Nephron progenitor cell (in vitro differentiated cells): ENCODE measurements around the gene FGF18.
A peak's percentile ranks its signal among the peaks of the same experiment; 100 is the strongest.

Experiments used
- DNase-seq: peaks from one replicate; pipeline ENCODE4 v3.0.0; 2021
- H3K27ac Mint-ChIP-seq: 2 replicates; pipeline ENCODE4 v1.8.0; 2021; ENCODE audit warnings: mild to moderate bottlenecking, moderate library complexity, mixed read lengths
- H3K27me3 Mint-ChIP-seq: 2 replicates; pipeline ENCODE4 v1.8.0; 2021; ENCODE audit warnings: mild to moderate bottlenecking, low read depth, mixed read lengths; ENCODE audit not compliant: poor library complexity
- H3K36me3 Mint-ChIP-seq: 2 replicates; pipeline ENCODE4 v1.8.0; 2021; ENCODE audit warnings: low read depth, mixed read lengths
- H3K4me1 Mint-ChIP-seq: 2 replicates; pipeline ENCODE4 v1.8.0; 2021; ENCODE audit warnings: mixed read lengths
- H3K4me3 Mint-ChIP-seq: 2 replicates; pipeline ENCODE4 v1.8.0; 2021; ENCODE audit warnings: mild to moderate bottlenecking, moderate library complexity, mixed read lengths
- H3K9me3 Mint-ChIP-seq: 2 replicates; pipeline ENCODE4 v1.8.0; 2021; ENCODE audit warnings: mild to moderate bottlenecking, moderate library complexity, mixed read lengths
- TF ChIP-seq, protein P1 (sequence below): fragments of 200-600 bp; sonication (generic); IDR thresholded peaks from 2 replicates; pipeline ENCODE4 v1.5.0; 2021; ENCODE audit warnings: antibody characterized with exemption

FGF18 gene

DNA sequence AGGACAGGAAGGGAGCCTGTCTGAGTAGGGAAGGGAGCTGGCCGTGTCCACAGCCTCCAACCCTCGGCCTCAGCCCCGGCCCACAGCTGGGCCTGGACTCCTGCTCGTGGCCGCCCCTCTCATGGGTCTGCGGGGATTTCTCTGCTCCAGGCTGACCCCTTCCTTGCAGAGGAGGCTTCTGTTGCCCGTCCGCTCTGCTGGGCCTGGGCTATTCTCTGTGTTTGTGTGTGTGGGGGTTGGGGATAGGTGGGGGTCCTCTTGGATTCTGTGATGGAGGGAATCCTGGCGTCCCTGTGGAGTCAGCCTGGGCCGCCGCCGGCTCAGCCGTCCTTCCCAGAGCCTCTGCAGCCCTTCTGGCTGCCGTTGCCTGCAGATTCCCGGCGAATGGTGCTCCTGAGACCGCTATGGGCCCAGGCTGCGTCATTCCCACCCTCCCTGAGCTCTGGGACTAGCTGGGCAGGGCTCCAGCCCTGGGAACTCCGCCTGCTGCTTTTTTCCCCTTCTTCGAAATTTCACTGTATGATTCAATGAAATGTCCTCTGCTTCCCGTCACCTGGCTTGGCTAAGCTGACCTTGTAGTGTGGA is 64.2 kb downstream of the FGF18 start:
- Mint-ChIP-seq H3K9me3 (no peaks in the 10 kb centered on the region), H3K4me3 (no peak overlapping the region), H3K27me3 (peaks cover 31% of the 10 kb centered on the region), H3K36me3 (no peaks in the 10 kb centered on the region), H3K27ac (no peak overlapping the region), H3K4me1 (peaks cover 54% of the 10 kb centered on the region)
- no peak for DNase-seq
- TF ChIP-seq, protein P1, sequence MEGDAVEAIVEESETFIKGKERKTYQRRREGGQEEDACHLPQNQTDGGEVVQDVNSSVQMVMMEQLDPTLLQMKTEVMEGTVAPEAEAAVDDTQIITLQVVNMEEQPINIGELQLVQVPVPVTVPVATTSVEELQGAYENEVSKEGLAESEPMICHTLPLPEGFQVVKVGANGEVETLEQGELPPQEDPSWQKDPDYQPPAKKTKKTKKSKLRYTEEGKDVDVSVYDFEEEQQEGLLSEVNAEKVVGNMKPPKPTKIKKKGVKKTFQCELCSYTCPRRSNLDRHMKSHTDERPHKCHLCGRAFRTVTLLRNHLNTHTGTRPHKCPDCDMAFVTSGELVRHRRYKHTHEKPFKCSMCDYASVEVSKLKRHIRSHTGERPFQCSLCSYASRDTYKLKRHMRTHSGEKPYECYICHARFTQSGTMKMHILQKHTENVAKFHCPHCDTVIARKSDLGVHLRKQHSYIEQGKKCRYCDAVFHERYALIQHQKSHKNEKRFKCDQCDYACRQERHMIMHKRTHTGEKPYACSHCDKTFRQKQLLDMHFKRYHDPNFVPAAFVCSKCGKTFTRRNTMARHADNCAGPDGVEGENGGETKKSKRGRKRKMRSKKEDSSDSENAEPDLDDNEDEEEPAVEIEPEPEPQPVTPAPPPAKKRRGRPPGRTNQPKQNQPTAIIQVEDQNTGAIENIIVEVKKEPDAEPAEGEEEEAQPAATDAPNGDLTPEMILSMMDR: no peak

- H3K4me3 Mint-ChIP-seq: no peak overlapping the region
- no peaks in the 10 kb centered on the region for H3K9me3 Mint-ChIP-seq
- no peak overlapping the region for H3K27ac Mint-ChIP-seq
- H3K4me1 Mint-ChIP-seq: peaks cover 53% of the 10 kb centered on the region
- peak; percentile 45 for DNase-seq
- TF ChIP-seq, protein P1: peak; percentile 48
- no peaks in the 10 kb centered on the region for H3K36me3 Mint-ChIP-seq
- H3K27me3 Mint-ChIP-seq: peaks cover 34% of the 10 kb centered on the region
Observed at GRCh38 chr5:171484460-171484899, 65.0 kb downstream of the FGF18 start.

- Mint-ChIP-seq H3K4me3 (no peak overlapping the region), H3K27ac (no peak overlapping the region), H3K27me3 (peaks cover 39% of the 10 kb centered on the region), H3K4me1 (peaks cover 49% of the 10 kb centered on the region), H3K9me3 (no peaks in the 10 kb centered on the region), H3K36me3 (no peaks in the 10 kb centered on the region)
- TF ChIP-seq, protein P1: no peak
- DNase-seq: no peak
Observed at GRCh38 chr5:171485668-171486067, 66.2 kb downstream of the FGF18 start.

DNA sequence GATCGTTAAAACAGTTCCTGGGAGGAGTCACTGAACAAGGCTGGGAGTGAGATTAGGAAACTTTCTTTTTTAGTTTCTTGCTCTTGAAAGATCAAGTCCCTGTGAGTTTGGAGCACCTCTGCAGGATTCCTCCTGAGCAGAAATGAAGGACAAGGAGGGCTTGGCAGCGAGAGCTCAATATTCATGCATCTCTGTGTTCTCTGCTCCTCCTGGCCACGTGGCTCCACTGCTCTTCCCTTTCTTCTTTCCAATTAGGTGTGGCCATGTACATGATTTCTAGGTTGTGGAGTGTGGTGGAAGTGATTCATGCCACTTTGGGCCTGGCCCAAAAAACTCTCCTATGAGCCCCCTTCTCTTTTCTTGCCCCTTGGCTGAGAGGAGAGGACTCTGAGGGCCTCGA is 67.2 kb downstream of the FGF18 start:
- Mint-ChIP-seq H3K9me3 (no peaks in the 10 kb centered on the region), H3K27me3 (peaks cover 36% of the 10 kb centered on the region), H3K36me3 (no peaks in the 10 kb centered on the region), H3K4me3 (no peak overlapping the region), H3K27ac (peak overlapping the region; percentile 64), H3K4me1 (peaks cover 50% of the 10 kb centered on the region)
- DNase-seq: no peak
- TF ChIP-seq, protein P1: no peak

DNA sequence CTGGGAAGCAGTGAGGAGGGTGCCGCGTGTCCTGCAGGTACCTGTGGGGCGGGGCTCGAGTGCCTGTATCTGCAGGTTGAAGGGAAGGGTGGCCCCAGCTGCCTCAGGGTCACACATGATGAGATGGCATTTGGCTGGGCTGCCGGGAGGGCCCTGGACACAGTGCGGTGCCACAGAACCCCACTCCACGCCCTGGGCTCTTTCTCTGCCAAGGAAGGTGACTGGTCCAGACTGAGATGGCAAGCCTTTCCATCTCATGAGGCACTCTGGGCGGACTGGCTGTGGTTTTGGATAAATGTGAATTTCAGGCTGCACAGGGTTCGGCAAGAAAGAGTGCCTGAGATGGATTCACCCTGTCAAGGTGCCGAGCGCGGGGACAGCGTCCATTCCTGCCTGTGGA is 69.4 kb downstream of the FGF18 start:
- Mint-ChIP-seq H3K4me3 (no peak overlapping the region), H3K4me1 (peaks cover 50% of the 10 kb centered on the region), H3K9me3 (no peaks in the 10 kb centered on the region), H3K36me3 (no peaks in the 10 kb centered on the region), H3K27ac (no peak overlapping the region), H3K27me3 (peaks cover 26% of the 10 kb centered on the region)
- DNase-seq: no peak
- TF ChIP-seq, protein P1: no peak

GRCh38 chr5:171492781-171493180 is 73.3 kb downstream of the FGF18 start:
- TF ChIP-seq, protein P1: no peak
- no peak overlapping the region for H3K27ac Mint-ChIP-seq

More at GRCh38 chr5:171492781-171493180, 73.3 kb downstream of the FGF18 start:
- Mint-ChIP-seq H3K9me3 (no peaks in the 10 kb centered on the region), H3K4me1 (peaks cover 65% of the 10 kb centered on the region), H3K36me3 (no peaks in the 10 kb centered on the region), H3K27me3 (peaks cover 25% of the 10 kb centered on the region), H3K4me3 (no peak overlapping the region)
- DNase-seq: no peak
